NT2/D1 (cell line): Measurements from ENCODE around the gene IL17RE.

Experiments used
- DNase-seq: peaks from one replicate; pipeline ENCODE4 v3.0.0-alpha.2; 2011; ENCODE audit warnings: low read depth, low spot score
- H3K27me3 ChIP-seq: 2 replicates; pipeline ENCODE4 v1.6.0; 2011; ENCODE audit warnings: mild to moderate bottlenecking; ENCODE audit not compliant: insufficient read length, insufficient read depth
- H3K36me3 ChIP-seq: 2 replicates; pipeline ENCODE4 v1.6.1; 2011; ENCODE audit warnings: mild to moderate bottlenecking, low read length, mixed read lengths; ENCODE audit not compliant: insufficient read depth, insufficient read length
- H3K4me1 ChIP-seq: 2 replicates; pipeline ENCODE4 v1.5.1; 2011; ENCODE audit not compliant: insufficient read depth, insufficient read length
- H3K4me3 ChIP-seq: 2 replicates; pipeline ENCODE4 v1.5.1; 2011; ENCODE audit warnings: low read depth; ENCODE audit not compliant: insufficient read length
- H3K9ac ChIP-seq: 2 replicates; pipeline ENCODE4 v1.6.0; 2011; ENCODE audit warnings: low read depth; ENCODE audit not compliant: insufficient read length
- H3K9me3 ChIP-seq: 2 replicates; pipeline ENCODE4 v1.5.1; 2011; ENCODE audit warnings: mild to moderate bottlenecking, low read length; ENCODE audit not compliant: insufficient read depth
- SUZ12 ChIP-seq: IDR thresholded peaks from 2 replicates; pipeline ENCODE4 v1.6.1; 2011; ENCODE audit not compliant: insufficient read length, insufficient read depth; ENCODE audit errors: extremely low read depth
- YY1 ChIP-seq: IDR thresholded peaks from 2 replicates; pipeline ENCODE4 v1.6.1; 2011; ENCODE audit not compliant: insufficient read length, insufficient read depth
- ZNF274 ChIP-seq: IDR thresholded peaks from 2 replicates; pipeline ENCODE4 v1.6.1; 2011; ENCODE audit warnings: mild to moderate bottlenecking, low read depth, low read length

IL17RE gene

DNA sequence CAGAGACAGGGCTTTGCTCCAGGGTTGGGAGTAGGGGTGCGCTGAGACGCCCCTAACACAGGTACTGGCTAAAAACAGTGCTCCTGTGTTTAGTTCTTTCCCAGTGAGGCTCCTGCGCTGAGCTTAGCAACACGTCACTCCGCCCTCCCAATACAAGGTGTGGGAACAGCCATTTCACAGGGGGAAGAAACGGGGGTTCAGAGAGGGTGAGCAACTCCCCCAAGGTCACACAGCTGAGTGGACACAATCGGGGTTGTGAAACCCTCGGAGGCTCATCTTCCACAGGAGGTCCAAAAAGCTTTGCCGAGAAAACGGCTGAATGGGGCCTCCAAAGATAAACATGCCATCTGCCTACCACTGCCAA lies 48.9 kb downstream of the IL17RE start:
- H3K27me3 ChIP-seq: no peaks in the 10 kb centered on the region
- H3K4me3 ChIP-seq: peak overlapping the region; percentile 78
- DNase-seq: no peak
- H3K36me3 ChIP-seq: peaks cover 6% of the 10 kb centered on the region
- peaks cover 22% of the 10 kb centered on the region for H3K4me1 ChIP-seq
- no peak for TF ChIP-seq ZNF274
- TF ChIP-seq YY1: no peak
- no peaks in the 10 kb centered on the region for H3K9me3 ChIP-seq
- peak overlapping the region; percentile 82 for H3K9ac ChIP-seq

GRCh38 chr3:9951962-9952805 lies 49.5 kb downstream of the IL17RE start, which contains the start of gene PRRT3:
Gene PRRT3 (minus strand): TSS chr3:9952408. CDS start chr3:9950115, 2,293 bp downstream.
- Histone ChIP-seq H3K4me3 (peak within 1 kb of the TSS; percentile 78), H3K9ac (peak within 1 kb of the TSS; percentile 82), H3K4me1 (peaks cover 22% of the 10 kb centered on the region), H3K36me3 (peaks cover 6% of the 10 kb centered on the region), H3K27me3 (no peaks in the 10 kb centered on the region), H3K9me3 (no peaks in the 10 kb centered on the region)
- TF ChIP-seq YY1: no peak
- TF ChIP-seq ZNF274: no peak
- TF ChIP-seq SUZ12: no peak
- DNase-seq: peak; percentile 50

DNA sequence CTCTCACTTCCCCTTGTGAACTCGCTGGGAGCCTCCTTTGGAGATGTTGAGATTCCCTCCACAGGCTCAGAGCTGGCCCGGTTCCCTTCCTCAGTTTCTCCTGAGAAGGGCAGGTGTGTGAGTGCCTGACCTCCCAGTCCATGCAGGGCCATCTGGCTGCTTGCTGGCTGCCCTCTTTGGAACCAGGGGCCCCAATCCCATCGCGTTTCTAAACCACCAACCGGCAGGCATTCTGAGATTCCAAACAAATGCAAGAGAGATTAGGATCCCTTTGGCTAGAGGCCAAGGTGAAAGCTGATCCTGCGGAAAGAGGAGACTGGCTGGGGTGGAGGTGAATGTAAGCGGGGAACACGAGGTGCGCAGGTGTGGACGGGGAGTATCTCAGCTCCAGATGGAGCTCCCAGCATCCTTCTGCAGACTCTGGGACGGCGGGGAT lies 52.4 kb downstream of the IL17RE start:
- Histone ChIP-seq H3K36me3 (no peaks in the 10 kb centered on the region), H3K27me3 (no peaks in the 10 kb centered on the region), H3K4me3 (no peak overlapping the region), H3K4me1 (peaks cover 26% of the 10 kb centered on the region), H3K9ac (peak overlapping the region; percentile 21), H3K9me3 (no peaks in the 10 kb centered on the region)
- no peak for TF ChIP-seq ZNF274
- no peak for TF ChIP-seq SUZ12
- TF ChIP-seq YY1: no peak
- DNase-seq: peak; percentile 84

DNA sequence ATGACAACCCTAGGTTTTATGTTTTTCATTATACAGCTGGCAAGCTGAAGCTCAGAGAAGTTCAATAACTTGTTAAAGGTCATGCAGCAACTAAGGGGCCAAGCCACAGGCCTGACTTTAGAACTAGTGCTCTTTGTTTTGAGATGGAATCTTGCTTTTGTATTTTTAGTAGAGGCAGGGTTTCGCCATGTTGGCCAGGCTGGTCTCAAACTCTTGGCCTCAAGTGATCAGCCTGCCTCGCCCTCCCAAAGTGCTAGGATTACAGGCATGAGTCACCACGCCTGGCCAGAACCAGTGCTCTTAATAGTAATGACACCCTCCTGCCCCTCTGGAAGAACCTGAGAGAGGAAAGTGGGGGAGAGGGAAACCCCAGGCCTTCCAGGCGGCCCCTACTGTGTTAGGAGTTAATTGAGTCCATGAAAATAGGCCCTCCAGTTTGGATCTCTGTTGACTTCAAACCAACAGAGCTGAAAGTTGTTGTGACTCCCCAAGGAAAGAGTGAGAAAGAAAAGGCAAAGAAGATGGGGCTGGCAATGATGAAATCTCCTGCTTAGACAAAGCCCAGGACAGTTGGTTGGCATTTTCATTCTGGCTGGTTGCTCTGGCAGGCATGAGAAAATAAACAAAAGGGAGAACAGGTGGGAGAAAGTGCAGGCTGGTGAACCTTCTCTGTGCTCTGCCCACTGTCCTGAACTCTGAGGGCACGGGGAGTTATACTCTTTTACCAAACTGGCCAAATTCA lies 53.1 kb downstream of the IL17RE start:
- Histone ChIP-seq H3K9me3 (no peaks in the 10 kb centered on the region), H3K4me3 (no peak overlapping the region), H3K9ac (no peak overlapping the region), H3K36me3 (no peaks in the 10 kb centered on the region), H3K27me3 (no peaks in the 10 kb centered on the region), H3K4me1 (peaks cover 26% of the 10 kb centered on the region)
- no peak for DNase-seq
- TF ChIP-seq YY1 (no peak), ZNF274 (no peak), SUZ12 (no peak)

GRCh38 chr3:9957214-9957613 lies 54.6 kb downstream of the IL17RE start:
- H3K27me3 ChIP-seq: no peaks in the 10 kb centered on the region
- H3K4me1 ChIP-seq: peaks cover 20% of the 10 kb centered on the region
- H3K9ac ChIP-seq: no peak overlapping the region
- no peaks in the 10 kb centered on the region for H3K9me3 ChIP-seq
- peaks cover 4% of the 10 kb centered on the region for H3K36me3 ChIP-seq
- no peak for TF ChIP-seq SUZ12
- no peak for TF ChIP-seq ZNF274
- DNase-seq: no peak
- H3K4me3 ChIP-seq: no peak overlapping the region

DNA sequence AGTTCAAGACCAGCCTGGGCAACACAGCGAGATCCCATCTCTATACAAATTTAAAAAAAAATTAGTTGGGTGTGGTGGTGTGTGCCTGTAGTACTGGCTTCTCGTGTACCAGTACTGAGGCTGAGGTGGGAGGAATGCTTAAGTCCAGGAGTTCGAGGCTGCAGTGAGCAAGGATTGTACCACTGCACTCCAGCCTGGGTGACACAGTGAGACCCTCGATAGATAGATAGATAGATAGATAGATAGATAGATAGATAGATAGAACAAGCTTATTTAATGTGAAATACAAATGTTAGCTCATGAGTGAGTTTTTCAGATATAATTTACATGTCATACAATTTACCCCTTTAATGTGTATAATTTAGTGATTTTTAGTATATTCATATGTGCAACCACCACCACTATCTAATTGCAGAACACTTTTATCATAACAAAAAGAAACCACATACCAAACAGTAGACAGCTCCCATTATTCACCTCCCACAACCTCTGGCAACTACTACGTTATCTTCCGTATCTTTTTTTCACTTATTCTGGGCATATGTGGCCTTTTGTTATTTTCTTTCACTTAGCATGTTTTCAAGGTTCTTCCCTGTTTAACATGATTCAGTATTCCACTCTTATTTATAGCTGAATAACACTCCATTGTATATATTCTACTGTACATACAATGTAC lies 62.7 kb downstream of the IL17RE start:
- Histone ChIP-seq H3K9ac (no peak overlapping the region), H3K9me3 (no peaks in the 10 kb centered on the region), H3K36me3 (peaks cover 55% of the 10 kb centered on the region), H3K4me3 (no peak overlapping the region), H3K4me1 (no peaks in the 10 kb centered on the region), H3K27me3 (no peaks in the 10 kb centered on the region)
- no peak for DNase-seq
- TF ChIP-seq YY1 (no peak), ZNF274 (no peak), SUZ12 (no peak)
